Activated CD8-positive, alpha-beta memory T cell treated with anti-CD3 and anti-CD28 coated beads, Interleukin-2, amount 50 U/mL, for 4 hours (primary cell): Measurements from ENCODE around the gene PPM1D.
"Not testable (repeated sequence)": the region's sequence is repeated elsewhere in the genome, so short reads cannot be mapped to it uniquely, and the experiment has no call there.

Experiments used
- DNase-seq: peaks from one replicate; pipeline ENCODE4 v3.0.0-alpha.2; 2020

Gene PPM1D

GRCh38 chr17:60623415-60623814 is 23.4 kb downstream of the PPM1D start:
- DNase-seq: no peak

DNA sequence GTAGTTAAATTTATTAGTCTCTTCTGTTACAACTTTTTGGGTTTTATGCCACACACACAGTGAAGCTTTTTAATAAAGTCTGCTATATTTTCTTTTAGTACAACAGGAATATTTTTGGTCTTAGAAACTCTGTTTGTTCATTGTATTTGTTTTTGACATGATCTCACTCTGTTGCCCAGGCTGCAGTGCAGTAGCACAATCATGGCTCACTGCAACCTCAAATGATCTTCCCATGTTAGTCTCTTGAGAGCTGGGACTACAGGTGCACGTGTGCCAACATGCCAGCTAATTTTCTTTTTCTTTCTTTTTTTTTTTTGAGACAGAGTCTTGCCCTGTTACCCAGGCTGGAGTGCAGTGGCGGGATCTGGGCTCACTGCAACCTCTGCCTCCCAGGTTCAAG is 27.1 kb downstream of the PPM1D start:
- DNase-seq: no peak

DNA sequence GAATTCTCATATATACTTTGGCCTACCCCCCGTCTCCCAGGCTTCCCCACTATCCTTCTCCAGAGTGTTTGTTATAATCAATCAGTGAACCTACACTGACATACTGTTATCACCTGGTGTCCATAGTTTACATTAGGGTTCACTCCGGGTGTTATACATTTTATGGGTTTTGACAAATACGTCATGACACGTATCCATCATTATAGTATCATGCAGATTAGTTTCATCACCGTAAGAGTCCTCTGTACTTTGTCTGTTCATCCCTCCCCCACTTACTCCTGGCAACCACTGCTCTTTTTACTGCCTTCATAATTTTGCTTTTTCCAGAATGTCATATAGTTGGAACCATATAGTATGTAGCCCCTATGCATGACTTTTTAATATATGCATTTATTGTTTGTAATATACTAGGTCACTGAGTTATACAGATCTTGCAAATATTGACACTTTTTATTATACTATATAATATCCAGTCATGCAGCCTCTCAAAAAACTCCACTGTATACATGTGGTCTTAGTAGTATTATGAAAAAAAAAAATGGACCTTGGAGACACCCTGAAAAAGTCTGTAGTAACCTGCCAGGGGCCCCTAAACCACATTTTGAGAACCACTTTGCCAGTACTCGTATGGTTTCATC is 28.4 kb downstream of the PPM1D start:
- DNase-seq: no peak

DNA sequence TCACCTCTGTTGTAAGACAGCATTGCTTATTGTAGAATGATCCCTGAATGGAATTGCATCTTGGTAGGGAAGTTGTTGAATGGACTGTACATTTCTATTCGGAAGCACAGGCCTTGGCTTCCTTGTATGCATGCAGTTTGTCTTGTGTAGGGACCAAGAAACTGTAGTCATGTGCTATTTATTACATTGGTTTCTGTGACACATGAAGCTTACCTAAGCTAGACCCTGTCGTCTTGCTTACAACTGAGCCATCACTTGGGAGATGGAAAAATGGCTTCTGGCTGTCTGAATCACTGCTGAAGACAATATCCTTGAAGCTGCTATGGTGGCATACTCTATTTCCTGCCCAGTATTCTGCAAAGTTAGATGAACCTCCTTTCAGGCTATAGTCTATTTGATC is 29.1 kb downstream of the PPM1D start:
- no peak for DNase-seq

GRCh38 chr17:60630352-60630751 is 30.4 kb downstream of the PPM1D start:
- no peak for DNase-seq

DNA sequence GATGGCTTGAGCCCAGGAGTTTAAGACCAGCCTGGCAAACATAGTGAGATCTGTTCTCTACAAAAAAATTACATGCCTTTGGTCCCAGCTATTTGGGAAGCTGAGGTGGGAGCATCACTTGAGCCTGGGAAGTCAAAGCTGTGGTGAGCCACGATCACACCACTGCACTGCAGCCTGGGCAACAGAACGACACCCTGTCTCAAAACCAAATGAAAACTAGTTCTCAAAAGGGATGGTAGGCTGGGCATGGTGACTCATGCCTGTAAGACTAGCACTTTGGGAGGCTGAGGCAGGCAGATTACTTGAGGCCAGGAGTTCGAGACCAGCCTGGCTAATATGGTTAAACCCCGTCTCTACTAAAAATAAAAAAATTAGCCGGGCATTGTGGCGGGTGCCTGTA is 31.1 kb downstream of the PPM1D start:
- DNase-seq: no peak

GRCh38 chr17:60637683-60638082 is 37.7 kb downstream of the PPM1D start:
- no peak for DNase-seq

DNA sequence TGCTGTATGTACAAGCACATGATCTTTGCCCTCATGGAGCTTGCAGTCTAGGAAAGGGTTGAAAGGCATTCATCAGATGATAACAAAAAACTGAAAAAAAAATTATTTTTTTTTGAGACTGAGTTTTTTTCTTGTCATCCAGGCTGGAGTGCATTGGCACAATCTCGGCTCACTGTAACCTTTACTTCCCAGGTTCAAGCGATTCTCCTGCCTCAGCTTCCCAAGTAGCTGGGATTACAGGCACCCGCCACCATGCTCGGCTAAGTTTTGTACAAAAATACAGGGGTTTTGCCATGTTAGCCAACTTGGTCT is 39.0 kb downstream of the PPM1D start:
- no peak for DNase-seq

- DNase-seq: no peak
Observed at GRCh38 chr17:60640503-60640902, 40.5 kb downstream of the PPM1D start.

DNA sequence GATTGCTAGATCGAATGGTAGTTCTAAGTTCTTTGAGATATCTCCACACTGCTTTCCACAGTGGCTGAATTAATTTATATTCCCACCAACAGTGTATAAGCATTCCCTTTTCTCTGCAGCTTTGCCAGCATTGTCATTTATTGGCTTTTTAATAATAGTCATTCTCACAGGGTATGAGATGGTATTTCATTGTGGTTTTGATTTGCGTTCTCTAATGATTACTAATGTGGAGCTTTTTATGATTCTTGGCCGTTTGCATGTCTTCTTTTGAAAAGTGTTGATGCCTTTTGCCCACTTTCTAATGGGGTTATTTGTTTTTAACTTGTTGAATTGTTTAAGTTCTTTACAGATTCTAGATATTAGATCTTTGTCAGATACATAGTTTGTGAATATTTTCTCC is 41.1 kb downstream of the PPM1D start:
- no peak for DNase-seq

DNA sequence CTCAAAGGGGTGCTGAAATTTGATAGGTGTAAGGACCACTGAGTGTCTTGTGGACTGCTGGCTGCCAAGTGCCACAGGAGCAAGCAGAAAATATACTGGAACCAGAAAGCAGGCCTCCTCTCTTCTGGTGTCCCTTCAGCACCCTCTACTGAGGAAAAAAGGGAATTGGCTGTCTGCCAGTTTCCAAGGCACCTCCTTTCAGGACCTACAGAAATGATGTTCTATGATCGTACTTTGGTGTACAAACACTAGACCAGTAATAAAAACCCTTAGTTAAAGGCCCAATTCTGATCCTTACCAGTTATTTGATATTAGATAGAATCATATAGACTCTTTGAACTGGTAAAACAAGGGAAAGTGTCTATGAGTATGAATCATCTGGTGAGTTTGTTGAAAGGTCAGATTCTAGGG is 41.8 kb downstream of the PPM1D start:
- DNase-seq: no peak

GRCh38 chr17:60645918-60646523 is 46.0 kb downstream of the PPM1D start:
- no peak for DNase-seq

DNA sequence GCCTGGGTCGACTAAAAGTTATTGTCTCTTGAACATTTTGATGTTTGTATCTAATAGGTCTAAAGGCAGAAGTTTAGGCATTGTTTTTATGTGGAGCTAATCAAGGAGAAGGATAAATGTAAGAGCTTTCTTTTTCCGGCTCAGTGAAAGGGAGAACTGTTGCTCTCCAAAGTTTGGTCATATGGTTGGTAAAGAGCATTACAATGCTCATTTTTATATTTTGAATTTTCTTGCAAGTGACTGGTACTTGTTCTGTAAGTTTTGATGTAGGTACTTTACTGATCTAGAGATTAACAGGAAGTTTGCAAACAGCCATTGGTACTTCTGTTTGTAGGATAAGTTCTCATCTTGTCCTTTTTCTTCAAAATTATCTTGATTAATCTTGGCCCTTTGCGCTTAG is 46.7 kb downstream of the PPM1D start:
- DNase-seq: no peak

- DNase-seq: no peak
Observed at GRCh38 chr17:60647705-60648104, 47.7 kb downstream of the PPM1D start.

GRCh38 chr17:60652454-60653247 is 52.7 kb downstream of the PPM1D start:
- no peak for DNase-seq

GRCh38 chr17:60653569-60653968 is 53.6 kb downstream of the PPM1D start:
- DNase-seq: no peak

DNA sequence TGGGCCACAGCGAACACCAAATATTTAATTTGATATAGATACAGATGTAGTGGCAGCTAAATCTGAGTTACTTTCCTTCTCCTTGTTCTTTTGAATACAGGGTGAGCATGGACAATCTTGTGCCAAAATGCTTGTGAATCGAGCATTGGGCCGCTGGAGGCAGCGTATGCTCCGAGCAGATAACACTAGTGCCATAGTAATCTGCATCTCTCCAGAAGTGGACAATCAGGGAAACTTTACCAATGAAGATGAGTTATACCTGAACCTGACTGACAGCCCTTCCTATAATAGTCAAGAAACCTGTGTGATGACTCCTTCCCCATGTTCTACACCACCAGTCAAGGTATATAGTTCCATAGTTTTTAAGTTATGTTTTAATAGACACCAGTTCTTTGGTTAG is 56.5 kb downstream of the PPM1D start:
- no peak for DNase-seq

DNA sequence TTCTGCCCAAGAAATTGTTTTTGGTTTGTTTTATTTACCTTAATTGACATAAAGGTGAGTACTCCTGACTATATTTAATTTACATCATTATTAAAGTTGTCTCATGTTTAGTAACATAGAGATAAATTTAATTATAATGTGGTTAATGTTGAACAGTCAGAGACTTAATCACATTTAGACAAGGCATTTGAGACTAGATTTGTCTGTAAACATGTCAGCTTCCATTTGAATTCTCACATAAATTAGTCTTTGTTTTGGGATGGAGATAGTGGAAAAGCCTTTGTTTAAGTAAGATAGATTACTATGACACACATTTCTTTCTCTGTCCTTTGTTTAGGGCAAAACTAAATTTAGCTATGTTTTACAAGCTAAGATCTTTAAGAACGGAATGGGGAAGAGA is 59.2 kb downstream of the PPM1D start:
- no peak for DNase-seq

DNA sequence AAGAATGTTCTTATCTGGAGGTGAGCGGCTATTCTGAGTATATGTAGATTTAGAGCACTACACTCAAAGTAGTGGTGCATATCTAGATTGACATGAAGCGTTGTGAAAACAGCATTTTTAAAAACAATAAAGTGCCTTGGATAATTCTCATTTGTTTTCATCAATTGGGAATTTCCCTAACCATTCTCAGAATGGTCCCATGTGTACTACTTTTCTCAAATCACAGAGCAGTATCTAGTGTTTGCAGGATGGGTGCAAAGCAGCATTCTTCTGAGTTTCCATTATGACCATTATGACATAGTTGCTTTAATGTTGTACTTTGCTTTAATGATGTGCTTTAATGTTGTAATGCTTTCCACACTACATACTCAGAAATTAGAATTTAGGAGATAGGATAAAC is 61.5 kb downstream of the PPM1D start:
- DNase-seq: no peak

GRCh38 chr17:60664022-60664421 is 64.0 kb downstream of the PPM1D start:
- no peak for DNase-seq

GRCh38 chr17:60665602-60666001 is 65.6 kb downstream of the PPM1D start:
- no peak for DNase-seq

GRCh38 chr17:60668741-60669140 is 68.7 kb downstream of the PPM1D start:
- DNase-seq: not testable (repeated sequence)

DNA sequence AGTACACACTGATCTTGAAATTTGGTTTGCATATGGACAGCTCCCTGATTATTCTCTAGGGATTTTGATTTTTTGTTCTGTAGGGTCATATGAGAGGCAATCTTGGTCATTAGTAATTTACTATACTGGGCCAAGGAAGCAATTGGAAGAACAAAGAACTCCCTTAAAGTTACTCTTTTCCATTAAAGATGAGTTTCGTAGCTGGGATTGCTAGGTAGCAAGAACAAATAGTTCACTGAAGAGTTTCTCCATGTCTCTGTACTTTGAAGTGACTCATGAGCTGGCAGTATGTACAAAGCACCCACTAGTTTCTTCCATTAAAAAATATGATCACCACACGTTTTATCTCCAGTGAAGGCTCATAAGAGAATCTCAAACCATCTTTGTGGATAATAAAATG is 71.5 kb downstream of the PPM1D start:
- no peak for DNase-seq

DNA sequence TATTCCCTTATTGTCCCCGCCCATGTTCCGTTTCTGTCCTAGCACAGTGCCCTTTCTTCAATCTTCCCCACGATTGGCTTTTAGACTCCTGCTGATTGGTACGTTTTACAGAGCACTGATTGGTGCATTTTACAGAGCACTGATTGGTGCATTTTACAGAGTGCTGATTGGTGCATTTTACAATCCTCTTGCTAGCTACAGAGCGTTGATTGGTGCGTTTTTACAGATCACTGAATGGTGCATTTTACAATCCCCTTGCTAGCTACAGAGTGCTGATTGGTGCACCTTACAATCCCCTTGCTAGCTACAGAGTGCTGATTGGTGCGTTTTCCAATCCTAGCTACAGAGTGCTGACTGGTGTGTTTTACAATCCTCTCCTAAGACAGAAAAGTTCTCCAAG is 74.6 kb downstream of the PPM1D start:
- not testable (repeated sequence) for DNase-seq

GRCh38 chr17:60675997-60676396 is 76.0 kb downstream of the PPM1D start:
- DNase-seq: no peak
